Measurements from ENCODE around the gene ZDHHC14. TPM values are rescaled to one million over a fixed set of nuclear protein-coding genes. Genes with fewer than 3 reads are reported as not detected.

The ZDHHC14 gene
- polyA plus RNA-seq, 1 donor (not counting 4 experiments of a cell fraction or from before 2014, with no cell fraction given) = 6.4 TPM

DNA sequence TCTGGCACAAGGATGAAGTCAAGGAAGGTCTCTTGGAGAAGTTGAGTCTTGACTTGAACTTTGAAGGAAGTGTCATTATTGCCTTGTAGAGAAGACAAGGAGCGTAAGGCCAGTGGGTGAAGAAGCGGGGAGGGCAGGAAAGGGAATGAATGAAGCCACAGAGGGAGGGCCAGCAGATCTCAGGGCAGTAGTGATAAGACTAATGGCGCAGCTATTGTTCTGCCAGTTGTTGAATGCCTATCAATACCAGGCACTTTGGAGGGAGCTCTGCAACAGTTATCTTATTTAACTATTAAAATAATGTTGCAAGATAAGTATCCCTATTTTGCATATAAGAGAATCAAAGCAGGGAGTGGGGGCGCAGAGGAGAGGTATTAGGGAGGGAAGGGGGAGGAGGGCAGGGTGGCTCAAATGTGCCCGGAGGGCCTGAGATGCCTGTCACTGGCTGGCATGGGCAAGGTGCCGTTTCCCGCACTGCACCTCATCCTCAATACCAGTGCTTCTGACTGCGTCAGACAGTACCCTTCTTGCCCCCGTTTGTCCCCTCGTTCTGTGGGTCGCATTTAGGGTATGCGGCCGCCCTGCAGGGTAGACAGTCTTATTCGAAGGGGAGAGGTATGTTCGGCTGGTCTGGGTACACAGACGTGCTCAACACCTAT, 109.8 kb downstream of the ZDHHC14 start:
- Histone ChIP-seq H3K36me3 (ENCODE audit: control insufficient read depth in 2 of 2, extremely low read depth in 1 of 2, insufficient read depth in 2 of 2, low read length in 2 of 2) (no peaks in the 10 kb centered on the region), H4K20me1 (ENCODE audit: control insufficient read depth, extremely low read depth, insufficient read depth, low read length) (no peaks in the 10 kb centered on the region), H3K9me1 (ENCODE audit: control insufficient read depth, extremely low read depth, insufficient read depth, low read length) (no peaks in the 10 kb centered on the region), H3K9ac (ENCODE audit: control insufficient read depth, extremely low read depth, insufficient read depth, low read length) (no peak overlapping the region), H3K27me3 (ENCODE audit: control insufficient read depth, extremely low read depth, insufficient read depth, low read length) (no peaks in the 10 kb centered on the region), H3K4me2 (ENCODE audit: control insufficient read depth, extremely low read depth, insufficient read depth, low read depth, low read length) (no peak overlapping the region), H3K4me3 (ENCODE audit: control insufficient read depth in 2 of 3, extremely low read depth in 1 of 3, insufficient read depth in 2 of 3, low read depth in 1 of 3, low read length in 3 of 3) (no peak overlapping the region), H3K79me2 (ENCODE audit: control insufficient read depth, insufficient read depth, low read length) (no peaks in the 10 kb centered on the region), H3K27ac (ENCODE audit: control insufficient read depth, insufficient read depth, low read length) (no peak overlapping the region), H3K9me3 (ENCODE audit: control insufficient read depth, low read depth, low read length) (no peaks in the 10 kb centered on the region), H2AFZ (ENCODE audit: control insufficient read depth, low read length) (no peak overlapping the region), H3K4me1 (ENCODE audit: control insufficient read depth, extremely low read depth, insufficient read depth, low read length) (peaks cover 16% of the 10 kb centered on the region)
- dilution Hi-C loops (cut with MboI; ENCODE audit: extremely low pct_ligation_motif_present, low sequenced_read_pairs) = no loop called here
- DNase-seq (ENCODE audit: low read depth, low spot score) (no peak), FAIRE-seq (no peak)
- TF ChIP-seq EZH2 (IDR thresholded peaks at IDR 0.05; ENCODE audit: low read length) = no peak
- TF ChIP-seq, protein P1, sequence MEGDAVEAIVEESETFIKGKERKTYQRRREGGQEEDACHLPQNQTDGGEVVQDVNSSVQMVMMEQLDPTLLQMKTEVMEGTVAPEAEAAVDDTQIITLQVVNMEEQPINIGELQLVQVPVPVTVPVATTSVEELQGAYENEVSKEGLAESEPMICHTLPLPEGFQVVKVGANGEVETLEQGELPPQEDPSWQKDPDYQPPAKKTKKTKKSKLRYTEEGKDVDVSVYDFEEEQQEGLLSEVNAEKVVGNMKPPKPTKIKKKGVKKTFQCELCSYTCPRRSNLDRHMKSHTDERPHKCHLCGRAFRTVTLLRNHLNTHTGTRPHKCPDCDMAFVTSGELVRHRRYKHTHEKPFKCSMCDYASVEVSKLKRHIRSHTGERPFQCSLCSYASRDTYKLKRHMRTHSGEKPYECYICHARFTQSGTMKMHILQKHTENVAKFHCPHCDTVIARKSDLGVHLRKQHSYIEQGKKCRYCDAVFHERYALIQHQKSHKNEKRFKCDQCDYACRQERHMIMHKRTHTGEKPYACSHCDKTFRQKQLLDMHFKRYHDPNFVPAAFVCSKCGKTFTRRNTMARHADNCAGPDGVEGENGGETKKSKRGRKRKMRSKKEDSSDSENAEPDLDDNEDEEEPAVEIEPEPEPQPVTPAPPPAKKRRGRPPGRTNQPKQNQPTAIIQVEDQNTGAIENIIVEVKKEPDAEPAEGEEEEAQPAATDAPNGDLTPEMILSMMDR (optimal IDR thresholded peaks at IDR 0.05 in 1 of 3, IDR thresholded peaks at IDR 0.05 in 1 of 3, conservative IDR thresholded peaks at IDR 0.05 in 1 of 3; ENCODE audit: extremely low read depth in 1 of 3, insufficient read depth in 2 of 3, low read length in 3 of 3) = no peak

DNA sequence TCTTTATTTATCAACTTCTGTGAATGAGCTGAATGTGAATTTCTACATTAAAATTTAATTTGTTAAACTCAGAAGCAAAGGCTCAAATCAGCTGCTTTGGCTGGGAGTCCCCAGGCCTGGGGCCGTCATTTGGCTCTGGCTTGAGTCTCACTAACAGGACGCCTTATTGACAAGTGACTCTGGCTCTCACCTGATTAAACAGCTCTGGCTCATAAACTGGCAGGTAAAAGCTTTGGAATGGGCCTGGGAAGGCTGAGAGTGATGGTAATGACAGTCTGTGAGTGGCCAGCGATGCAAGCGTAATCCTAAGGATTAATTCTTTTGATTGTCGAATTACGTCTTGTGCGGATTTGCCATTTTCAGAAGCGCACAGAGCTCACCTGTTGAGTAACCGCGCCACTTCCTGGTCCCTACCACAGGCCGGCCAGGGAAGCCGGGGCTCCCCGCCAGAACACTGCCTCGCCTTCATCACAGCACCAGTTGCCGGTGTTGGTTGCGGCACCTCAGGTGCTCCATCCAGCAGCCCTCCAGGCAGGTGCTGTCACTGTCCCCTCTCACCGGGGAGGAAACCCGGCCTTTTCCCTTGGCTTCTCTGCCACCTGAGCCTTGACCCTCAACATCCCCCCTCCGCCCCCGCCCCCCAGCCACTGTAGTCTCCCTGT, 110.7 kb downstream of the ZDHHC14 start:
- DNase-seq (ENCODE audit: low read depth, low spot score) (no peak), FAIRE-seq (no peak)
- Histone ChIP-seq H3K9me3 (ENCODE audit: control insufficient read depth, low read depth, low read length) (no peaks in the 10 kb centered on the region), H3K27me3 (ENCODE audit: control insufficient read depth, extremely low read depth, insufficient read depth, low read length) (no peaks in the 10 kb centered on the region), H3K9ac (ENCODE audit: control insufficient read depth, extremely low read depth, insufficient read depth, low read length) (no peak overlapping the region), H3K79me2 (ENCODE audit: control insufficient read depth, insufficient read depth, low read length) (no peaks in the 10 kb centered on the region), H4K20me1 (ENCODE audit: control insufficient read depth, extremely low read depth, insufficient read depth, low read length) (no peaks in the 10 kb centered on the region), H3K4me2 (ENCODE audit: control insufficient read depth, extremely low read depth, insufficient read depth, low read depth, low read length) (no peak overlapping the region), H3K9me1 (ENCODE audit: control insufficient read depth, extremely low read depth, insufficient read depth, low read length) (no peaks in the 10 kb centered on the region), H3K36me3 (ENCODE audit: control insufficient read depth in 2 of 2, extremely low read depth in 1 of 2, insufficient read depth in 2 of 2, low read length in 2 of 2) (no peaks in the 10 kb centered on the region), H3K4me3 (ENCODE audit: control insufficient read depth in 2 of 3, extremely low read depth in 1 of 3, insufficient read depth in 2 of 3, low read depth in 1 of 3, low read length in 3 of 3) (no peak overlapping the region), H2AFZ (ENCODE audit: control insufficient read depth, low read length) (no peak overlapping the region), H3K4me1 (ENCODE audit: control insufficient read depth, extremely low read depth, insufficient read depth, low read length) (peaks cover 16% of the 10 kb centered on the region), H3K27ac (ENCODE audit: control insufficient read depth, insufficient read depth, low read length) (no peak overlapping the region)
- dilution Hi-C loops (cut with MboI; ENCODE audit: extremely low pct_ligation_motif_present, low sequenced_read_pairs) = no loop called here
- TF ChIP-seq EZH2 (IDR thresholded peaks at IDR 0.05; ENCODE audit: low read length) = no peak
- TF ChIP-seq, protein P1 (optimal IDR thresholded peaks at IDR 0.05 in 1 of 3, IDR thresholded peaks at IDR 0.05 in 1 of 3, conservative IDR thresholded peaks at IDR 0.05 in 1 of 3; ENCODE audit: extremely low read depth in 1 of 3, insufficient read depth in 2 of 3, low read length in 3 of 3) = no peak
